Measurements from ENCODE around the gene FAM241B. TPM values are rescaled to one million over a fixed set of nuclear protein-coding genes. Genes with fewer than 3 reads are reported as not detected.

FAM241B gene
- total RNA-seq, 1 donor from 2014 or later, result 3.4 TPM

- TF ChIP-seq CTCF (IDR thresholded peaks at IDR 0.05), result no peak
- H3K27ac Mint-ChIP-seq (ENCODE audit: unreplicated experiment), result no peak overlapping the region
- no peak for DNase-seq (ENCODE audit: extremely low spot score, unreplicated experiment)
- H3K9me3 Mint-ChIP-seq (ENCODE audit: unreplicated experiment), result no peaks in the 10 kb centered on the region
- no peaks in the 10 kb centered on the region for H3K36me3 Mint-ChIP-seq (ENCODE audit: unreplicated experiment)
- H3K4me1 Mint-ChIP-seq (ENCODE audit: unreplicated experiment), result peaks cover 6% of the 10 kb centered on the region
- H3K4me3 Mint-ChIP-seq (ENCODE audit: unreplicated experiment), result no peak overlapping the region
- peaks cover 7% of the 10 kb centered on the region for H3K27me3 Mint-ChIP-seq (ENCODE audit: unreplicated experiment)
These were observed 48.1 kb downstream of the FAM241B start for GRCh38 chr10:69677985-69678654.

GRCh38 chr10:69679736-69680135, 49.7 kb downstream of the FAM241B start:
- peaks cover 22% of the 10 kb centered on the region for H3K4me1 Mint-ChIP-seq (ENCODE audit: unreplicated experiment)
- no peak for DNase-seq (ENCODE audit: extremely low spot score, unreplicated experiment)
- TF ChIP-seq CTCF (IDR thresholded peaks at IDR 0.05), result no peak
- no peak overlapping the region for H3K4me3 Mint-ChIP-seq (ENCODE audit: unreplicated experiment)
- H3K27ac Mint-ChIP-seq (ENCODE audit: unreplicated experiment), result no peak overlapping the region
- H3K27me3 Mint-ChIP-seq (ENCODE audit: unreplicated experiment), result peaks cover 7% of the 10 kb centered on the region
- H3K9me3 Mint-ChIP-seq (ENCODE audit: unreplicated experiment), result no peaks in the 10 kb centered on the region
- no peaks in the 10 kb centered on the region for H3K36me3 Mint-ChIP-seq (ENCODE audit: unreplicated experiment)

GRCh38 chr10:69680610-69681009, 50.6 kb downstream of the FAM241B start:
- DNase-seq (ENCODE audit: extremely low spot score, unreplicated experiment), result no peak
- Mint-ChIP-seq H3K4me1 (ENCODE audit: unreplicated experiment) (peaks cover 31% of the 10 kb centered on the region), H3K36me3 (ENCODE audit: unreplicated experiment) (no peaks in the 10 kb centered on the region), H3K4me3 (ENCODE audit: unreplicated experiment) (no peak overlapping the region), H3K9me3 (ENCODE audit: unreplicated experiment) (no peaks in the 10 kb centered on the region), H3K27ac (ENCODE audit: unreplicated experiment) (no peak overlapping the region), H3K27me3 (ENCODE audit: unreplicated experiment) (peaks cover 7% of the 10 kb centered on the region)
- TF ChIP-seq CTCF (IDR thresholded peaks at IDR 0.05), result no peak

GRCh38 chr10:69681436-69681835, 51.4 kb downstream of the FAM241B start:
- H3K4me1 Mint-ChIP-seq (ENCODE audit: unreplicated experiment), result peaks cover 39% of the 10 kb centered on the region

More at GRCh38 chr10:69681436-69681835, 51.4 kb downstream of the FAM241B start:
- DNase-seq (ENCODE audit: extremely low spot score, unreplicated experiment), result no peak
- Mint-ChIP-seq H3K9me3 (ENCODE audit: unreplicated experiment) (no peaks in the 10 kb centered on the region), H3K27ac (ENCODE audit: unreplicated experiment) (no peak overlapping the region), H3K27me3 (ENCODE audit: unreplicated experiment) (peaks cover 7% of the 10 kb centered on the region), H3K36me3 (ENCODE audit: unreplicated experiment) (no peaks in the 10 kb centered on the region), H3K4me3 (ENCODE audit: unreplicated experiment) (no peak overlapping the region)
- TF ChIP-seq CTCF (IDR thresholded peaks at IDR 0.05), result no peak
